ENCODE measurements around the gene PRDM16.

Gene PRDM16

DNA sequence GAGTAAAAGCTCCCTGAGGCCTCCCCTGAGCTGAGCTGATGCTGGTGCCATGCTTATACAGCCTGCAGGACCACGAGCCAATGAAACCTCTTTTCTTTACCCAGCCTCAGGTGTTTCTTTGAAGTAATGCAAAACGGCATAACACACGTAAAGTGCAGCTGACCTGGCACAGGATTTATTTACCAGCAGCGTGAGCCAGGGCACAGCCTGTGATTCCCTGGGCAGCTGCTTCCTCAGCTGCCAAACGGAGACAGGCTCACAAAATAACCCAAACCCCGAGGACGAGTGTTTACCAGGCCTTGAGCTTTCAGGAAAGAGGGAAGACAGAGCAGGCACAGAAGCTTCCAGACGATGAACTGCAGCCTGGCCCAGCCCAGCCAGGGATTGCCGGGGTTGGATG is 264.9 kb downstream of the PRDM16 start:
- DNase-seq = no peak

DNA sequence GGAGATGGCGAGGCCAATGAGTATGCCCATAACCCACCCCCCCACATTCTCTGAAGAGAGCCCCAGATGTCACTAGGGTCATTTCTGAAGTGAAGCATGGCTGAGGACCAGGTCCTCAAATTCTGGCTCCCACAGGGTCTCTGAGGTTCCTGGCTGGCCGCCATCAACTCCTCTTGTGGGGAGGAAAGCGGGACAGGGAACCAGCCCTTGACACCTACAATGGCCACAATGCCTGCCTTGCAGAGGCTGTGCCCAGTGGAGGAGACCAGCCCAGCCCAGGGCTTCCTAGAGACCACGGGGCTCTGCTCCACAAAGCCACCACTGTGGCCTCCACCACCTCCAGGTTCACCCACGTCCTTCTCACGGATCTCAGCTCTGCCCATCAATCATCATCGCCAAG is 265.4 kb downstream of the PRDM16 start:
- DNase-seq = no peak

DNA sequence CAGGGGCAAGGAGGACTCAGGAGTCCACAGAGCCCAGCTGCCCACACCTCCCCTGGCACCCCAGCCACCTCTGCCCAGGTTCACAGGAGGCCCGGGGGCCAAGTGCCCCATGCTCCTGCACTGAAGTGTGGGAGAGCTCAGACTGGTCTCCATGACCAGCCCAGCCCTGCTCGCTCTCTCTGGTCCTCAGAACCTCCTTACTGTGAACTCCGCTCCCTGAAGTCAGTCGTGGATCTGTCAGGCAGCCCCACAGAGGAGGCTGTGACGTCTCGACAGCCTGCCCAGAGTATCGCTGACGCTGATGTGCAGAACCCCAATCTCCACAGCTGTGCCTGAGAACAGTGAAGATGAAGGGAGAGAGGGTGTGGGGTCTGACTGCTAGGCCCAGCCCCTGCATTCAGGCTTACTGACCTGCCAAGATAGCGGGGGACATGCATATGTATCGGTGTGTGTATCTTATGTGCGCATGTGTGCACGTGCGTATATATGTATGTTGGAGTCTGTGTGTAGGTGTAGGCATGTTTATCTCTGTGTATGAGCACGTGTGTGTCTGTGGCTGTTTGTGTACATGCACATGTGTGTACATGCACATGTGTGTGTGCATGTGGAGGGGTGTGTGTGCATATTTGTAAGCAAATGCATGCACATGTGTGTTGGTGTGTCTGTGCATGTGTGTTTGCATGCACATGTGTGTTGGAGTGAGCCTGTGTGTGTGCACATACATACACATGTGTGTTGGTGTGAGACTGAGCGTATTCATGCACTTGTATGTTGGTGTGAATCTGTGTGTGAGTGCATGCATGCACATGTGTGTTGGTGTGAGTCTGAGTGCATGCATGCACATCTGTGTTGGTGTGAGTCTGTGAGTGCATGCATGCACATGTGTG is 267.0 kb downstream of the PRDM16 start:
- DNase-seq = no peak

DNA sequence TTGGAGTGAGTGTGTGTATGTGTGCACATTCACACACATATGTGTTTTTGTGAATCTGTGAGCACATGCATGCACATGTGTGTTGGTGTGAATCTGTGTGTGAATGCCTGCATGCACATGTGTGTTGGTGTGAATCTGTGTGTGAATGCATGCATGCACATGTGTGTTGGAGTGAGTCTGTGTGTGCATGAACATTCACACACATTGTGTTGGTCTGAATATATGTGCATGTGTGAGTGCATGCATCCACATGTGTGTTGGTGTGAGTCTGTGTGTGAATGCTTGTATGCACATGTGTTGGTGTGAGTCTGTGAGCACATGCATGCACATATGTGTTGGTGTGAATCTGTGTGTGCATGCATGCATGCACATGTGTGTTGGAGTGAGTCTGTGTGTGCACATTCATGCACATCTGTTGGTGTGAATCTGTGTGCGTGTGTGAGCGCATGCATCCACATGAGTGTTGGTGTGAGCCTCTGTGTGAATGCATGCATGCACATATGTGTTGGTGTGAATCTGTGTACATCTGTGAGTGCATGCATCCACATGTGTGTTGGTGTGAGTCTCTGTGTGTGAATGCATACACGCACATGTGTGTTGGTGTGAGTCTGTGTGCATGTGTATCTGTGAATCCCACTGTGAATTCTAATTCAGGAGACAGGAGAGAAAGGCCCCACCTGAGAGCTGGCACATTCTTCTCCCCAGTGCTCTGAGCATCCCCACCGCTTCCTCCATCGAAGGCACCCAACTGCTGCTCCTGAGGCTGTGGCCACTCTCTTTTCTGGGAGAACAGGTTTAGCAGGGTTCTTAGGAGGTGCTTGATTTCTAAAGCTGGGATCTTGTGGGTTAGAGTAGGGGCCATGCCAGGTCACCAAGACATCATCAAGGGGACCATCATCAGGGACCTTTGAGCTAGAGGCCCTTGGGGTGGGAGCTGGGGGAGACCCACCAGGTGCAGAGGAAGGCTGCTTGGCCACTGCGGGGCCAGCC is 267.9 kb downstream of the PRDM16 start:
- DNase-seq = no peak

DNA sequence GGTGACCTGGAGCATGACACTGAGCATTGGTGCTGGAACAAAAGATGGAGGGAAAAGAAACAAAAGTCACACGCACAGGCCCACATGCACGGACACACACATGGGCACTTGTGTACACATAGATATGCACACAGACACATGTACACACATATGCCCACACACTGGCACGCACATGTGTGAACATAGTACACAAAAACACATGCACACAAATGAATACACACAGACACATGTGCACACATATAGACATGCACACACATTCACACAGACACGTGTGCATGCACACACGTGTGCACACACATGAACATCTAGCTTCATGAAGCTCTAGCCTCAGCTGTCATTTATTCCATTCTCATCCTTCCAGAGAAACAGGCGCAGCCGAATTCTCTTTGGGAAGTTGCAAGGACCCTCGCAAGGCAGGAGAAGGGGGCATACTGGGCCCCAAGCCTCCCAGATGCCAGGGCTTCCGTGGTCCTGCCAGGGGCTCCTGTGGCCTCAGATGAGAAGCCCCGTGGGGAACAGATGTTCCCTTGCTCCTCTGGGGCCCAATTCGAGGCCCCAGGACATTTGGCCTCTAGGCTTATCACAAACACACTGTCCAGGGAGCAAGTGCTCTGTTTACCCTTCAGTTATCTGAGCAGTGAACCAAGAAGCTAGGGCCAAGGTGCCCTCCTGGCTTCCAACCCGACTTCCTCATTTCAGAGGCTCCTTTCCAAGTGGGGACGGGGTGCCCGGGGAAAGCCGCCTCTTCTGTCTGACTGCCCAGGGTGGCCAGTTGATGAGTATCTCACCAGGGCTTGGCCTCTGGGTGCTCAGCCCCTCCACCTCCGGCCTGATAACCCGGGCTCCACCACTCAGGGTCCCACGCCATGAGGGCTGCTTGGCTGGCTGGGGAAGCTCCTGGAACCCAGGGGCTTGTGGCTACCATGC is 269.1 kb downstream of the PRDM16 start:
- no peak for DNase-seq

DNA sequence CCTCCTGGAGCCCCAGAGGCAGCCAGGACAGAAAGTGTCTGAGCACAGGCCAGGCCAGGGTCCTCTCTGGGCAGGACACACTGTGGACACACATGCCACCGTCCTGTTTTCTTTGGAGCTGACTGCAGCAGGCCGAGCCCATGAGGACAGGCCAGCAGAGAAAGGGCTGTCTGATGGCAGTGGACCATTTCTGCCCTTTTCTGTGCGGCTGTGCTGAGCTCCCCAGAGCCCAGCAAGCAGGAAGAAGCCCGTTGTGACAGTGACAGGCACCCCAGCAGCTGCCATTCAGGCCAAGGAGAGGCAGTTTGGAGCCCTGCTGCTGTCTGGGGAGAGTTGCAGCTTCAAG is 269.7 kb downstream of the PRDM16 start:
- DNase-seq = no peak

DNA sequence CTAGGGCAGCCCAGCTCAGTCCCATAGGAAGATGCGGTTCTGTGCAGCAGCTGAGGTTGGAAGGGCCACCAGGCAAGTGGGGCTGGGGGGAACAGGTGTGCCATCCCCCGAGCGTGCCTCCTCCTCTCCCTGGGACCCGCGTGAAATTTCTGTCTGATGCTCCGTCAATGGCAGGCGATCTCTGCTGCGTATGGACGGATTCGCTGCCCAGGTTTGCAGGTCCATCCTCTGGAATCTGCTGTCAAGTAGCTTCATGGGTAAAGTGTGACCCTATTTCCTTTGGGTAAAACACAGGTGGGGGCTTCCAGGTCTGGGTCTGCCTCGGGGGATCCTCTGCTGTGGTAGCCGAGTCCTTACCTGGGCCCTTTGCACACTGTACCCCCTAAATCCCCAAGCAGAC is 270.9 kb downstream of the PRDM16 start:
- DNase-seq = no peak

DNA sequence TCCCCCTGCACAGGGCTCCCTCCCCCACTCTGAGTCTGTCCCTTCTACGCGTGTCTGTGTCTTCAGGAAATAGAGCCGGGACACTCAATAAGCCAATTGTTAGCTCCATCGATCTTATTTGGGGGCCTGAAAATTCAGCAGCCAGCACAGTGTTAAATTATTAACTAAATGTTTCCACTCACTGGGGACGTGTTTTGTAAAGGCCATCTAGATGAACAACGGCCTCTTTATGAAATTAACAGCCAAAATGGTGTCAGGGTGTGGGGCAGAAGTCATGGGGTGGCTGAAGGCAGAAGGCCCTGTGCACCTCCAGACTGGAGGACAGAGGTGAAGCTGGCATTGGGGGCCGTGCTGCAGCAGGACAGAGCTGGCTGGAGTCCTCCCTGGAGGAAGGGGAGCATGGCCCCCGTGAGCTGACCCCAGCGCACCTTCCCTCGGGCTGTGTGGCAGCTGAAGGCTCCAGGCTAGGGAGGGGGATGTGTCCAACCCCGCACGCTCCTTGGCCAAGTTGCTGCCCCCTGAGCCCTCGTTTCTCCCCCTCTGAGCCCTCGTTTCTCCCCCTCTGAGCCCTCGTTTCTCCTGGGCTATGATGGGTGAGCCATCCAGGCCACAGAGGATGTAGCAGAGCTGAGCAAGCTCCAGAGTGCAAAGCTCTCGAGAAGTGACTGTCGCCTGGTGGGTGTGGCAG is 271.7 kb downstream of the PRDM16 start:
- no peak for DNase-seq

DNA sequence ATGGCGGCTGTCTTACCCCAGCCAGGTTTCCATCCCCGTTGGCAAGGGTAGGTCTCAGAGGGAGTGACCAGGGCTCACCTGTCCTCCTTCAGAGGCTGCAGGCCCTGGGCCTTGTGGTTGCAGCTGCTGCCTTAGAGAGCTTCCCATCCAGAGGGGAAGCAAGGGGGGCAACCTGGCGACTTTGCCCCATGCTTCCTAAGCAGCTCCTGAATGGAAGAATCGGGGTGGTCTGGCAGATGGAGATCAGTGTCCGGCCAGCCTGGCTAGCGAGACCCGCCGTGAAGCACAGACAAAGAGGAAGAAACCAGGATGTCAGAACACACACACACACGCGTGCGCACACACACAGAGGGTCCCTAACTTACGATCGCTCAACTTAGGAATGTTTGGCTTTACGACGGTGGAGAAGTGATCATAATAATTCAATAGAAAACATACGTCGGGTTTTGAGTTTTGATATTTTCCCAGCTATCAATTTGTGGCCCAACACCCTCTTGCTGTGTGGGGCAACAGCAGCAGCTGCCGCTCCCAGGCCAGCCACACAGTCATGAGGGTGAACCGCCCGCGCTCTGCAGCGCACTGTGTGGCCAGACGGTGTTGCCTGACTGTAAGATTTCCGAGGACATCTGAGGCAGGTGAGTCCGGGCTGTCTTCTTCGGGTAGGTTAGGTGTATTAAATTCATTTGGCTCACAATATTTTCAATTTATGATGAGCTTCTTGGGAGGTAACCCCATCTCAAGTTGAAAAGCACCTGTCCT is 272.4 kb downstream of the PRDM16 start:
- DNase-seq = no peak

DNA sequence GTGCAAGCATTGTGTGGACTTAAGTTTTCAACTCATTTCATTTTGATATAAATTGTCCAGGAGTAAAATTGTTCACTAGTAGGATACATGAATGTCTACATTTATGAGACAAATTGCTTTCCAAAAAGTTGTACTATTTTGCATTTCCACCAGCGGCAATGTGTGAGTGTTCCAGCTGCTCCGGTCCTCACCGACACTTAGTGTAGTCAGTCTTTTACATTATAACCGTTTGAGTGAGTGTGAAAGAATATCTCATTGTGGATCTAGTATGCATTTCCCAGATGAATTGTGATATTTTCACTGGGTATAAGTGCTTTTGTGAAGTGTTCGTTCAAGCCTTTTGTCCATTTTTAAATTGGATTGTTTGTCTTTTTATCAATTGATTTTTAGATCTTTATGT is 274.0 kb downstream of the PRDM16 start:
- DNase-seq = no peak

DNA sequence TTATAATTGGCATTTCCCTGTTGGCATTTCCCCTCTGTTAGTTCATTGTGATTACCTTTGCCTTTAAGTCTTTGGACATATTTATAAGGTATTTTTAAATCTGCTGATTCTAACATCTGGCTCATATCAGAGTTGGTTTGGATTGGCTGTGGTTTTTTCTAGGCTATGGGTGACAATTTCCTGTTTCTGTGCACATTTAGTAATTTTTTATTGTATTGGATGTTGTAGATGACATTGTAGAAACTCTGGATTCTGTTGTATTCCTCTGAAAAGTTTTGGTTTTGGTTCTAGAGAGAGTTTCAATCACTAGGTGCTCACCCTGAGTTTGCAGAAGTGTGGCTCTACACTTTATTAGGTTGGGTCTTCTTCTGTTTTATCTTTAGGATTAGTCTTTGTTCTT is 275.4 kb downstream of the PRDM16 start:
- no peak for DNase-seq

DNA sequence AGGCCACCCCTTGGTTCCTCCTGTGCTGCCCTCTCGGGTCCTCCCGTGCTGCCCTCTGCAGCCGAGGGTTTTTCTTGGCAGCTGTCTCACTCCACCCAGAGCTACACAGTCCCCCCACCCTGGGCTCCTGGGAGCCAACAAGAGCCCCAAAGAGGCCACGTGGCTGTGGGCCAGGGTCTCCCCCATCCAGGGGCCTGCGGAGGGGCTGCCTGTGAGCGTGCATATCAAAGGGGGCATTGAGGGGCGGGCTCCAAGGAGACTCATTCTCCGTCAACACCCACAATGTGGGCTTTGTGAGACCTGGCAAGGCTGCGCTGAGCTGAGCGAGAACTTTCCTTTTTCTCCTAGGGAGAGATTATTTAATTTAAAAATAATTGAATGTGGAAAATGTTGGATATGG is 276.8 kb downstream of the PRDM16 start:
- no peak for DNase-seq

DNA sequence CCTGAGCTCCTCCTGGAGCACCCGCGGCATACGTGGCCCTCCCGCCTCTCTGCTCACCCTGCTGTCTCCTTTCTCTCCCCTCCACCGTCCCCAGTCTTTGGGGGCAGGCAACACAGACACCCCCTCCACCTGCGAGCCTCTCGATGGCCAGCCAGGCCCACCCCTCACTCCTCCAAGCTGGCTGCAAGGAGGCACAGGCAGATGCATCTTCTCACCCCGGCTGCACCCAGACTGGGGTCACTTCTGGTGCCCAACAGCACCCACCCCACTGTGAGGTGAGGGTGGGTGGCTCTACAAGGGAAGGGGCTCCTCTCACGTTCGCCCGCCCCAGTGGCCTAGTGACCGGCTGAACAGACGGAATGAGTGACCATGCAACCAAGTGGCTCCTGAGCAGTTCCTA is 277.5 kb downstream of the PRDM16 start:
- no peak for DNase-seq

DNA sequence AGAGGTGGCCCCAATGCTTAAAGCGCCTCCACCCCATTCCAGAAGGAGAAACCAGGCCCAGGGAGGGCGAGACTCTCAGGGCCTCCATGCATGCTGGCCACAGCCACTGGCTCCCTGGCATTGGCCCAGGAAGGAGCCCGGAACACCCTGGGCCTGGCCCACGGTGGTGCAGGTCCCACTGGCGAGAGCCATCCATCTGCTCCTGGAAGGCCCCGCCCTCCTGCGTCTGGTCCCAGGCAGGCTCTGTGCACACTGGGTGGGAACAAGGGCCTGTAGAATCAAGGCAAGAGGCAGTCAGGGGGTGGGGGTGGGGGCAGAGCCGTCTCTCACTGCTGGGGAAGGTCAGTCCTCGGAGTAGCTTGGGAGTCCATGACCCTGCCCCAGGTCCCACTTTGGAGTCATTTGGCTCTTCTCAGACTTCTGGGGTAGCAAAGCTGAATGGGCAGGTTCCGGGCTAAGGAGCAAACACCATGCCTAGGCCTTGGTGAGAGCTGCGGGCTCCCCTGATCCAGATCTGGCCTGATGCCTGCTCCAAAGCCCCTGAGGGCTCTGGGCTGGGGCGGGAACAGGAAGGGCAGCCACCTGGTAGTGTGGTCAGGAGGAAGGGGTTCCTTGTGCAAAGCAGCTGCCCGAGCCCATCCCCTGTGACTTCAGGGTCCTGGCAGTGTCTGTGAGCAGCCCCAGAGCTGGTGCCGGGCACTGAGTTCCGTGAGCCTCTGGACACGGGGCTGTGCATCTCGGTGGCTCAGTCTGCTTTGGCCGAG is 278.4 kb downstream of the PRDM16 start:
- DNase-seq = no peak

DNA sequence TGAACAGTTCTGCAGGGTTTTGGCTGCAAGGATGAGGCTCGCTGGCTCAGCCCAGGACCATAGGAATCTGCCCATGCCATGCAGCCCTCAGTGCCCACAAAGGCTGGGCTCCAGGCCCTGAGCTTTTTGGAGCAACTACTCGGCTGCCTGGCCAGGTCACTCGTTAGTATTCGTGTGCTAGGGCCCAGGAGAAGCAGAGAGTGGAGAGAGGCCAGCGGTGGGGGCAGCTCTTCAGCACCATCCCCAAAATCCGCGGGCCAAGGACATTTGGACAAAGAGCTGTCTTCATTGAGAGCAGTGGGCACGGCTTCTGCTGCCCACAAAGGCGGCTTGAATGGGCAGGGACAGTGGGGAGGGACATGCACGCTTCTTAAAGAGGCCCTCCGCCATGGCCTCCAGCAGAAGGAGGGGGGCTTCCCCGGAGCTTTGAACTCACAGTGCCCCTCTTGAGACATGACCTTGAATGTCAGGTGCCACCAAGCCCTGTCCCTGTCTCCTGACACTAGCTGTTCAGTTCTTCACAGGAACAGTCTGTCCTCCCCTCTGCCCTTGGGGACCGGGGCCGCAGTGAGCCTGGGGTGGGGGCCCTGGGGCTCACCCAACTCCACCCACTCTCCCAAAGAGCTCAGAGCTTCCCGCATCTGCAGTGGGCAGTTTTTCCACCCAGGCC is 279.3 kb downstream of the PRDM16 start:
- no peak for DNase-seq

DNA sequence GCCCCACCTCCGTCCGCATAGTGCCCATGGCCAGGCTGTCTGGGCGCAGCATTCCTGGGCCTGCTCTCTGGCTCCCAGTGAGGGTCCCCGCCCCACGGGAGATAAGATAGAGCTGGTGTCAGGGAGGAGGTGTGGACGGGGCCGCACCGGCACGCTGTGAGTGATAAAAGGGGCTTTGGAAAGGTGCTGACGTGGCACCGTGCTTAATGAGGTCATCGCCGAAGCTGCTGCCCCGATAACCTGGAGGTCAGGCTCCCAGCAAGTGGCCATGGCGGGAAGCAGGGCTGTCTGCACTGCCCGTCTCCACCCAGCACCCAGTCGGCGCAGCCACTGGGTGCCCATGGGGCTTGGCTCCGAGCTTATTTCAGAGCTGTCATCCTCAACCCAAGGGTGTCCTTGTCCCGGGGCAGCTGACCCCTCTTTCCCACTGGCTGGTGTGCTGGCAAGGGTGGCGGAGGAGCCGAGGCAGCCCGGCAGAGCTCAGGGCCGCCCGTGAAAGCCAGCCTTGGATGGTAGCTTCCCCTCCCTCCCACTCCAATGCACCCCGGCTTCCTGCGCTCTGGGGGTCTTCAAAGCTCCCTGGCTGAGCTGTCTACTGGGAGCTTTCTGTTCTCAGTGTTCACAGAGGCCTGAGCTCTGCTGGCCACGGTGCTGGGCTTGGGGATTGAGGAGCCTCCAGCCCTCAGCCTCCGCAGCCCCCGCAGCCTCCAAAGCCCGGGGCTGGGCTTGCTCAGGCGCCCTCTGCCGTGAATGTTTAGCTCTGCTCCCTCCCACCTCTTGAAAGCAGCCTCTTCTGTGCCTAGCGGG is 280.4 kb downstream of the PRDM16 start:
- no peak for DNase-seq

DNA sequence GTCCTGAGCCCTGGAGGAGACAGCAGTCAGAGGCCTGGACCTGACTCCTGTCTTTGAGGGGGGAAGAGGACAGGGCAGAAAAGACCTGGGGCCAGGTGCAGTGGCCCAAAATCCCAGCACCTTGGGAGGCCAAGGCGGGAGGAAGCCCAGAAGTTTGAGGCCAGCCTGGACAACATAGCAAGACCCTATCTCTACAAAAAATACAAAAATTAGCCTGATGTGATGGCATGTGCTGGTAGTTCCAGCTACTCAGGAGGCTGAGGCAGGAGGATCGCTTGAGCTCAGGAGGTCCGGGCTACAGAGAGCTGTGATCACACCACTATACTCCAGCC is 280.9 kb downstream of the PRDM16 start:
- no peak for DNase-seq

DNA sequence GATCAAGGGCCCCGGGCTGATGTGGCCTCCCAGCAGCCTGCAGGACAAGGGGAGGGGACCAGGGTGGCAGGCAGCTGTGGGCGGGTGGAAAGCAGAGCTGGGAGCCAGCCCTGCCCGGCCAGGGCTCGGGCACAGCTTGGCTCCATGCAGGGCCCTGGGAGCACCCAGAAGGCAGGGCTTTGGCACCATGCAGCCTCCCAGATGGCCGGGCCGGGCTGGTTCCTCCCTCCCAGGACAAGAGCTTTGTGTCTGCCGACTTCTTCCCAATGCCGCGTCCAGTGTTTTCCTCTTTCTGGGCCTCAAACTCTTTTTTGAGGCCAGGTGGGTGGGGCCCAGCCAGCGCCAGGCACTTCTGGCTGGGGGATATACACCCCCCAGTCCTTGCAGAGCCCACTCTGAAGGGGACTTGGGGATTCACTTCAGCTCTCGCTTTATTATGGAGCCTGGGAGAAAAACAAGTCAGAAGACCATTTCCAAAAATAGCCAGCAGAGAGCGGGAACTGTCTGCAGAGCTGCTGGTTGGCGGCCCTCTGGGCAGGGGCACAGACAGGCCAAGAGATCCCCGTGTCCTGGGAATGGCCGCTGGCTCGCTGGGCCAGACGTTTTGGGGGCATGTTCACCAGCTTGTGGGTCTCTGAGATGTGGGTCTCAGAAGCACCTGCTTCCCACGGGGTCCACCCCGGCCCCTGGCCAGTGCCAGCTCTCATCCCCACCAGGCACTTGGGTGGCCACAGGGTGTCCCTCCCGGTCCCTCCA is 281.7 kb downstream of the PRDM16 start:
- DNase-seq = no peak
